Uterus (tissue), 4 donors: ENCODE measurements around the gene WTIP. TPM values are rescaled to one million over a fixed set of nuclear protein-coding genes. Genes with fewer than 3 reads are reported as not detected.
"Not testable (repeated sequence)": the region's sequence is repeated elsewhere in the genome, so short reads cannot be mapped to it uniquely, and the experiment has no call there.

Source experiments
- DNase-seq, 2 donors: peaks; one replicate each; pipeline ENCODE4 v3.0.0-alpha.2; 2019 to 2020
- H3K27ac ChIP-seq, 2 donors: fragments of 200-600 bp; sonication (generic); 1 replicate in 1 of 2; 2 replicates in 1 of 2; pipeline ENCODE4 v1.5.1; 2016 to 2018
- H3K27me3 ChIP-seq, 2 donors: fragments of 200-600 bp; sonication (generic); one replicate each; pipeline ENCODE4 v1.5.1; 2018 to 2019; ENCODE audit warnings: control low read depth in 1 of 2
- H3K36me3 ChIP-seq, 2 donors: fragments of 200-600 bp; sonication (generic); one replicate each; pipeline ENCODE4 v1.5.1; 2019; ENCODE audit warnings: control low read depth in 1 of 2
- H3K4me1 ChIP-seq, 2 donors: fragments of 200-600 bp; sonication (generic); one replicate each; pipeline ENCODE4 v1.5.1; 2018 to 2019; ENCODE audit warnings: control low read depth in 1 of 2
- H3K4me3 ChIP-seq, 2 donors: fragments of 200-600 bp; sonication (generic); 1 replicate in 1 of 2; 2 replicates in 1 of 2; pipeline ENCODE4 v1.5.1; 2018 to 2019; ENCODE audit warnings: mild to moderate bottlenecking in 1 of 2
- H3K9me3 ChIP-seq, 2 donors: fragments of 200-600 bp; sonication (generic); one replicate each; pipeline ENCODE4 v1.5.1; 2019; ENCODE audit warnings: control low read depth in 1 of 2
- POLR2A ChIP-seq, 2 donors: fragments of 450-650 bp; IDR thresholded peaks; one replicate each; pipeline ENCODE4 v1.6.1; 2016; ENCODE audit warnings: antibody characterized with exemption in 2 of 2, mild to moderate bottlenecking in 1 of 2, moderate library complexity in 1 of 2
- intact Hi-C: fragments of 100-400 bp; cut with DNase I; formaldehyde crosslinking; loops from one replicate; pipeline ENCODE4 v1.15.1; 2023; ENCODE audit warnings: low total_unique reads
- total RNA-seq, 4 donors: library from RNA; depleted of rRNA in 3 of 4; stranded (reverse); fragments of >200 nt in 3 of 4; gene quantifications; one replicate each; pipeline versions ENCODE4 v1.1.0 to v1.2.4, GENCODE V29; 2014 to 2023
- TF ChIP-seq, protein P1 (sequence below), 4 experiments: fragments of 200-600 bp in 2 of 4; fragments of 450-650 bp in 2 of 4; sonication (generic) in 2 of 4; IDR thresholded peaks; one replicate each; pipeline ENCODE4 v1.5.1; 2016 to 2019; ENCODE audit warnings: antibody characterized with exemption in 4 of 4, mild to moderate bottlenecking in 2 of 4, moderate library complexity in 1 of 4
- donor health status: DM: yes; HTN: yes; CAD: no.

WTIP gene
- total RNA-seq, 4 donors from 2014 or later: 5.9 to 38.0 (median 19.3) TPM

GRCh38 chr19:34454091-34454490 lies 27.5 kb upstream of the WTIP start:
- H3K36me3 ChIP-seq: no peaks in the 10 kb centered on the region
- no peaks in the 10 kb centered on the region for H3K27me3 ChIP-seq
- no peaks in the 10 kb centered on the region for H3K9me3 ChIP-seq
- TF ChIP-seq, protein P1, sequence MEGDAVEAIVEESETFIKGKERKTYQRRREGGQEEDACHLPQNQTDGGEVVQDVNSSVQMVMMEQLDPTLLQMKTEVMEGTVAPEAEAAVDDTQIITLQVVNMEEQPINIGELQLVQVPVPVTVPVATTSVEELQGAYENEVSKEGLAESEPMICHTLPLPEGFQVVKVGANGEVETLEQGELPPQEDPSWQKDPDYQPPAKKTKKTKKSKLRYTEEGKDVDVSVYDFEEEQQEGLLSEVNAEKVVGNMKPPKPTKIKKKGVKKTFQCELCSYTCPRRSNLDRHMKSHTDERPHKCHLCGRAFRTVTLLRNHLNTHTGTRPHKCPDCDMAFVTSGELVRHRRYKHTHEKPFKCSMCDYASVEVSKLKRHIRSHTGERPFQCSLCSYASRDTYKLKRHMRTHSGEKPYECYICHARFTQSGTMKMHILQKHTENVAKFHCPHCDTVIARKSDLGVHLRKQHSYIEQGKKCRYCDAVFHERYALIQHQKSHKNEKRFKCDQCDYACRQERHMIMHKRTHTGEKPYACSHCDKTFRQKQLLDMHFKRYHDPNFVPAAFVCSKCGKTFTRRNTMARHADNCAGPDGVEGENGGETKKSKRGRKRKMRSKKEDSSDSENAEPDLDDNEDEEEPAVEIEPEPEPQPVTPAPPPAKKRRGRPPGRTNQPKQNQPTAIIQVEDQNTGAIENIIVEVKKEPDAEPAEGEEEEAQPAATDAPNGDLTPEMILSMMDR (IDR thresholded peaks at IDR 0.05): no peak
- TF ChIP-seq POLR2A (IDR thresholded peaks at IDR 0.05): no peak
- H3K4me3 ChIP-seq: no peak overlapping the region
- no peak for DNase-seq
- no peak overlapping the region for H3K27ac ChIP-seq
- no peaks in the 10 kb centered on the region for H3K4me1 ChIP-seq
- intact Hi-C loops: no loop called here

- H3K9me3 ChIP-seq: no peaks in the 10 kb centered on the region
- no peak overlapping the region for H3K27ac ChIP-seq
- no peaks in the 10 kb centered on the region for H3K27me3 ChIP-seq
- no peaks in the 10 kb centered on the region for H3K4me1 ChIP-seq
- TF ChIP-seq, protein P1 (IDR thresholded peaks at IDR 0.05): no peak
- TF ChIP-seq POLR2A (IDR thresholded peaks at IDR 0.05): no peak
- intact Hi-C loops: no loop called here
- no peaks in the 10 kb centered on the region for H3K36me3 ChIP-seq
- no peak overlapping the region for H3K4me3 ChIP-seq
- DNase-seq: no peak
These were observed 26.9 kb upstream of the WTIP start for GRCh38 chr19:34454685-34455084.

DNA sequence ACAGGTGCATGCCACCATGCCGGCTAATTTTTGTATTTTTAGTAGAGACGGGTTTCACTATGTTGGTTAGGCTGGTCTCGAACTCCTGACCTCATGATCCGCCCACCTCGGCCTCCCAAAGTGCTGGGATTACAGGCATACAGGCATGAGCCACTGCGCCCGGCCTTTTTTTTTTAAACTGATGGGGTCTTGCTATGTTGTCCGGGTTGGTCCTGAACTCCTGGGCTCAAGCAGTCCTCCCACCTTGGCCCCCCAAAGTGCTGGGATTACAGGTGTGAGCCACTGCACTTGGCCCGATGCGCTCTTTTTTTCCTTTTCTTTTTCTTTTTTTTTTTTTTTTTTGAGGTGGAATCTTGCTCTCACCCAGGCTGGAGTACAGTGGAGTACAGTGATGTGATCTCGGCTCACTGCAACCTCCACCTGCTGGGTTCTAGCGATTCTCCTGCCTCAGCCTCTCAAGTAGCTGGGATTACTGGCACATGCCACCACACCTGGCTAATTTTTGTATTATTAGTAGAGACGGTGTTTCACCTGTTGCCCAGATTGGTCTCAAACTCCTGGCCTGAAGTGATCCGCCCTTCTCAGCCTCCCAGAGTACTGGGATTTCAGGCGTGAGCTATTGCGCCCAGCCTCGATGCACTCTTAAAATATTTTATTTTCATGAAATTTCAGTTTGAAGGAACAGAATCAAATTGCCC lies 25.6 kb upstream of the WTIP start:
- H3K9me3 ChIP-seq, H3K4me3 ChIP-seq, H3K36me3 ChIP-seq, intact Hi-C loops, H3K27ac ChIP-seq, DNase-seq, H3K4me1 ChIP-seq, H3K27me3 ChIP-seq: not testable (repeated sequence)

- Histone ChIP-seq H3K36me3 (no peaks in the 10 kb centered on the region), H3K27ac (no peak overlapping the region), H3K27me3 (no peaks in the 10 kb centered on the region), H3K4me3 (no peak overlapping the region), H3K9me3 (no peaks in the 10 kb centered on the region), H3K4me1 (no peaks in the 10 kb centered on the region)
- TF ChIP-seq, protein P1 (IDR thresholded peaks at IDR 0.05): no peak
- no peak for TF ChIP-seq POLR2A (IDR thresholded peaks at IDR 0.05)
- no peak for DNase-seq
- intact Hi-C loops: no loop called here
These were observed 24.1 kb upstream of the WTIP start for GRCh38 chr19:34457446-34457845.

- no peaks in the 10 kb centered on the region for H3K36me3 ChIP-seq
- no peaks in the 10 kb centered on the region for H3K9me3 ChIP-seq
- intact Hi-C loops: no loop called here
- no peaks in the 10 kb centered on the region for H3K27me3 ChIP-seq
- H3K4me3 ChIP-seq: no peak overlapping the region
- no peak for DNase-seq
- no peaks in the 10 kb centered on the region for H3K4me1 ChIP-seq
- no peak overlapping the region for H3K27ac ChIP-seq
- TF ChIP-seq, protein P1 (IDR thresholded peaks at IDR 0.05): no peak
- TF ChIP-seq POLR2A (IDR thresholded peaks at IDR 0.05): no peak
These were observed 22.9 kb upstream of the WTIP start for GRCh38 chr19:34458677-34459076.

- no peaks in the 10 kb centered on the region for H3K9me3 ChIP-seq
- TF ChIP-seq, protein P1 (IDR thresholded peaks at IDR 0.05): no peak
- TF ChIP-seq POLR2A (IDR thresholded peaks at IDR 0.05): no peak
- H3K4me1 ChIP-seq: no peaks in the 10 kb centered on the region
- H3K36me3 ChIP-seq: no peaks in the 10 kb centered on the region
- no peak for DNase-seq
- no peak overlapping the region for H3K4me3 ChIP-seq
- H3K27ac ChIP-seq: no peak overlapping the region
- H3K27me3 ChIP-seq: no peaks in the 10 kb centered on the region
- intact Hi-C loops: no loop called here
These were observed 21.9 kb upstream of the WTIP start for GRCh38 chr19:34459614-34460013.
